Transverse colon (tissue), 4 donors: ENCODE data around the gene SNX25. TPM values are rescaled to one million over a fixed set of nuclear protein-coding genes. Genes with fewer than 3 reads are reported as not detected.
A peak's percentile ranks its signal among the peaks of the same experiment; 100 is the strongest.

Source experiments
- DNase-seq: peaks from one replicate; pipeline ENCODE4 v3.0.0-alpha.2; 2019
- H3K27ac ChIP-seq, 4 donors: fragments of 200-600 bp; sonication (generic); 2 replicates each; pipeline ENCODE4 v1.5.1; 2016 to 2018; ENCODE audit warnings: inconsistent platforms in 4 of 4
- H3K27me3 ChIP-seq: fragments of 200-600 bp; sonication (generic); 2 replicates; pipeline ENCODE4 v1.5.1; 2017; ENCODE audit warnings: inconsistent platforms
- H3K36me3 ChIP-seq, 4 donors: fragments of 200-600 bp; sonication (generic); 2 replicates each; pipeline ENCODE4 v1.5.1; 2017 to 2019; ENCODE audit warnings: inconsistent platforms in 4 of 4
- H3K4me1 ChIP-seq, 4 donors: fragments of 200-600 bp; sonication (generic); 2 replicates each; pipeline ENCODE4 v1.5.1; 2017 to 2020; ENCODE audit warnings: inconsistent platforms in 4 of 4
- H3K4me3 ChIP-seq, 4 donors: fragments of 200-600 bp; sonication (generic); 1 replicate in 1 of 4; 2 replicates in 3 of 4; pipeline versions ENCODE4 v1.5.1 to v1.6.1; 2017 to 2019; ENCODE audit warnings: inconsistent platforms in 4 of 4
- H3K9me3 ChIP-seq, 2 donors: fragments of 200-600 bp; sonication (generic); 2 replicates each; pipeline ENCODE4 v1.5.1; 2017 to 2019; ENCODE audit warnings: inconsistent platforms in 2 of 2
- EP300 ChIP-seq: sonication (generic); formaldehyde crosslinking; IDR thresholded peaks from one replicate; pipeline ENCODE4 v1.6.1; 2017; ENCODE audit warnings: antibody characterized with exemption, low read depth
- POLR2A ChIP-seq: fragments of 450-650 bp; IDR thresholded peaks from one replicate; pipeline ENCODE4 v1.6.1; 2016; ENCODE audit warnings: antibody characterized with exemption, mild to moderate bottlenecking, moderate library complexity
- POLR2AphosphoS5 ChIP-seq, 3 donors: sonication (generic); formaldehyde crosslinking; IDR thresholded peaks; one replicate each; pipeline ENCODE4 v1.6.1; 2016; ENCODE audit warnings: antibody characterized with exemption in 3 of 3
- WGBS, 2 donors: methylation state at CpG; one replicate each; pipeline ENCODE4 v1.1.5; 2018; ENCODE audit warnings: low coverage in 1 of 2; 5-methylcytosine and 5-hydroxymethylcytosine counted together
- in situ Hi-C, 4 donors: fragments of 200-750 bp; cut with MboI; loops; one replicate each; pipeline versions ENCODE4 v1.15.0 to v1.15.1; 2017; ENCODE audit warnings: low sequenced_read_pairs in 3 of 4, low pct_ligation_motif_present in 1 of 4, low pct_unique_long_range_greater_than_20kb in 1 of 4
- intact Hi-C: fragments of 100-400 bp; cut with DNase I; formaldehyde crosslinking; loops from one replicate; pipeline ENCODE4 v1.15.1; 2023; ENCODE audit warnings: low total_unique reads
- total RNA-seq, 4 donors: library from RNA; depleted of rRNA; stranded (reverse); fragments of >200 nt; gene quantifications; one replicate each; pipeline ENCODE4 v1.1.0, GENCODE V29; 2016
- TF ChIP-seq, protein P1 (sequence below), 5 experiments: fragments of 200-600 bp in 3 of 5; fragments of 450-650 bp in 2 of 5; sonication (generic) in 3 of 5; IDR thresholded peaks; 1 replicate in 2 of 5; 2 replicates in 3 of 5; pipeline ENCODE4 v1.5.1; 2016 to 2017; ENCODE audit warnings: antibody characterized with exemption in 5 of 5, inconsistent platforms in 3 of 5, mild to moderate bottlenecking in 2 of 5, moderate library complexity in 1 of 5

Gene SNX25
- total RNA-seq, 4 donors from 2014 or later: 17.1 to 68.5 (median 19.5) TPM

- WGBS, 2 donors: 81 to 100% methylated on average over 2 of the region's 2 CpGs
- no peak overlapping the region for H3K4me3 ChIP-seq
- DNase-seq: no peak
- H3K9me3 ChIP-seq: no peaks in the 10 kb centered on the region
- intact Hi-C loops: loop anchor here (10.0 kb wide), 1 partner anchor 127 kb away; no protein-coding TSS in a partner anchor
- peaks cover 0 to 7% (median 2%) of the 10 kb centered on the region in 4 donors for H3K4me1 ChIP-seq
- no peaks in the 10 kb centered on the region for H3K27me3 ChIP-seq
- in situ Hi-C loops: no loop called here
- no peak overlapping the region for H3K27ac ChIP-seq
- TF ChIP-seq POLR2A (no peak), EP300 (no peak), POLR2AphosphoS5 (IDR thresholded peaks at IDR 0.05) (no peak)
- TF ChIP-seq, protein P1, sequence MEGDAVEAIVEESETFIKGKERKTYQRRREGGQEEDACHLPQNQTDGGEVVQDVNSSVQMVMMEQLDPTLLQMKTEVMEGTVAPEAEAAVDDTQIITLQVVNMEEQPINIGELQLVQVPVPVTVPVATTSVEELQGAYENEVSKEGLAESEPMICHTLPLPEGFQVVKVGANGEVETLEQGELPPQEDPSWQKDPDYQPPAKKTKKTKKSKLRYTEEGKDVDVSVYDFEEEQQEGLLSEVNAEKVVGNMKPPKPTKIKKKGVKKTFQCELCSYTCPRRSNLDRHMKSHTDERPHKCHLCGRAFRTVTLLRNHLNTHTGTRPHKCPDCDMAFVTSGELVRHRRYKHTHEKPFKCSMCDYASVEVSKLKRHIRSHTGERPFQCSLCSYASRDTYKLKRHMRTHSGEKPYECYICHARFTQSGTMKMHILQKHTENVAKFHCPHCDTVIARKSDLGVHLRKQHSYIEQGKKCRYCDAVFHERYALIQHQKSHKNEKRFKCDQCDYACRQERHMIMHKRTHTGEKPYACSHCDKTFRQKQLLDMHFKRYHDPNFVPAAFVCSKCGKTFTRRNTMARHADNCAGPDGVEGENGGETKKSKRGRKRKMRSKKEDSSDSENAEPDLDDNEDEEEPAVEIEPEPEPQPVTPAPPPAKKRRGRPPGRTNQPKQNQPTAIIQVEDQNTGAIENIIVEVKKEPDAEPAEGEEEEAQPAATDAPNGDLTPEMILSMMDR (IDR thresholded peaks at IDR 0.05): no peak
- peaks cover 0 to 7% (median 0%) of the 10 kb centered on the region in 4 donors for H3K36me3 ChIP-seq
Measured at GRCh38 chr4:185341377-185341776, 132.0 kb downstream of the SNX25 start.

- TF ChIP-seq POLR2AphosphoS5 (IDR thresholded peaks at IDR 0.05): no peak
- Histone ChIP-seq H3K9me3 (no peaks in the 10 kb centered on the region), H3K27me3 (no peaks in the 10 kb centered on the region), H3K4me1 (peaks cover 0 to 7% (median 2%) of the 10 kb centered on the region in 4 donors), H3K4me3 (no peak overlapping the region), H3K27ac (no peak overlapping the region), H3K36me3 (peaks cover 0 to 7% (median 0%) of the 10 kb centered on the region in 4 donors)
- in situ Hi-C loops (no loop called here), intact Hi-C loops (loop anchor here (10.0 kb wide), 1 partner anchor 127 kb away; no protein-coding TSS in a partner anchor)
- WGBS, 2 donors: 76 to 86% methylated on average over 5 to 6 of the region's 6 CpGs
- no peak for DNase-seq
Measured at GRCh38 chr4:185341841-185342240, 132.4 kb downstream of the SNX25 start.

- Histone ChIP-seq H3K4me3 (no peak overlapping the region), H3K27me3 (no peaks in the 10 kb centered on the region), H3K27ac (peak overlapping the region; percentile 55 to 80 (median 62)), H3K4me1 (peaks cover 0 to 7% (median 2%) of the 10 kb centered on the region in 4 donors), H3K9me3 (no peaks in the 10 kb centered on the region), H3K36me3 (peaks cover 0 to 7% (median 0%) of the 10 kb centered on the region in 4 donors)
- TF ChIP-seq EP300 (peak; percentile 62), POLR2A (no peak), POLR2AphosphoS5 (IDR thresholded peaks at IDR 0.05) (peak; percentile 56 to 79 (median 65))
- TF ChIP-seq, protein P1 (IDR thresholded peaks at IDR 0.05): no peak
- in situ Hi-C loops (no loop called here), intact Hi-C loops (loop anchor here (10.0 kb wide), 1 partner anchor 129 kb away; no protein-coding TSS in a partner anchor)
- 67 to 89% methylated on average over 8 to 15 of the region's 15 CpGs for WGBS, 2 donors
- peak; percentile 25 for DNase-seq
Measured at GRCh38 chr4:185343726-185344581, 134.6 kb downstream of the SNX25 start.

DNA sequence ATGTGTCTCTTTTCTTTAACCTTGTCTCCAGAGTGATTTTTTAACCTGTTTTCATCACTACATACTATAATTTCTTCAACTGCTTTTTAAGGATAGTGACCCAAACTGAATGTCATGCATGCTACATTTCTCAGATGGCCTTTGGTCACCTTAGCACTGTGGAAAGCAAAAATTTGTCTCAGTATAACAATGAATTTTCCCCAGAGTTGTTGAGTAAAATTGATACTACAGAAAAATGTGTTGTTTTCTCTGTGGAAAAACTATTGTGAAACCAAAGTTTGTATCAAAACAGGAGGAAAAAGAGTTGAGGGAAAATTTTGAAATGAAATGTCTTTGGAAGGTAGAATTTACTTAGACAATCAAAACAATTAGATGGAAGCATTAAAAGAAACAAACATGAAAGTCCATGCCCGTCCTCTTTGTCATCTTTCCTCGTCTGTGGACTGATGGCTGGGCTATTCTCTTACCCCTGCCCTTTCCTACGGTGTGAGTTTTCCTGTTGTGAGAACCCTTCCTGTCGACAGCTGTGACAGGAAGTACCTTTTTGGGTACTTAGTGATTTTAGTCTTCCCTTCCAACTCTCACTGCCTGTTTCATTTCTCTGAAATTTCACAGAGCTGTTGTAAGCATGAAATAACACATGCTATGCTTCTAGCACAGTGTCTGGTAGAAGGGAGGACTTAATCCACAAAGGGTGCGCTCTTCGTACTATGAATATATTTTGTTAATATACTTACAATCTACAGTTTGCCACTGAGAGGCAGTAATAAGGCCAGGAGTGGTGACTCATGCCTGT, 135.5 kb downstream of the SNX25 start:
- H3K27me3 ChIP-seq: no peaks in the 10 kb centered on the region
- H3K4me1 ChIP-seq: peaks cover 0 to 7% (median 2%) of the 10 kb centered on the region in 4 donors
- in situ Hi-C loops: no loop called here
- peak overlapping the region; percentile 55 to 80 (median 62) for H3K27ac ChIP-seq
- peaks cover 0 to 5% (median 0%) of the 10 kb centered on the region in 4 donors for H3K36me3 ChIP-seq
- 64 to 73% methylated on average over 6 of the region's 6 CpGs for WGBS, 2 donors
- intact Hi-C loops: loop anchor here (10.0 kb wide), 1 partner anchor 130 kb away; no protein-coding TSS in a partner anchor
- DNase-seq: no peak
- H3K4me3 ChIP-seq: no peak overlapping the region
- no peak for TF ChIP-seq POLR2AphosphoS5 (IDR thresholded peaks at IDR 0.05)
- TF ChIP-seq, protein P1 (IDR thresholded peaks at IDR 0.05): no peak
- TF ChIP-seq POLR2A: no peak
- no peak for TF ChIP-seq EP300
- no peaks in the 10 kb centered on the region for H3K9me3 ChIP-seq
